Loucy (cell line): Measurements from ENCODE around the gene PDE10A.

Experiments used
- H2AFZ ChIP-seq: fragments of 200-600 bp; sonication (generic); 2 replicates; pipeline ENCODE4 v1.6.0; 2016; ENCODE audit warnings: antibody characterized with exemption, mild to moderate bottlenecking, low read length, moderate library complexity
- H3F3A ChIP-seq: fragments of 200-600 bp; 2 replicates; pipeline ENCODE4 v1.6.0; 2016; ENCODE audit warnings: antibody characterized with exemption, low read depth, mild to moderate bottlenecking
- H3K27me3 ChIP-seq: fragments of 200-600 bp; sonication (generic); 2 replicates; pipeline ENCODE4 v1.6.1; 2014; ENCODE audit warnings: low read length, mild to moderate bottlenecking; ENCODE audit not compliant: insufficient read depth, poor library complexity, severe bottlenecking
- H3K36me3 ChIP-seq: fragments of 200-600 bp; sonication (generic); 2 replicates; pipeline ENCODE4 v1.6.1; 2016; ENCODE audit warnings: low read length; ENCODE audit not compliant: insufficient read depth
- H3K4me1 ChIP-seq: fragments of 200-600 bp; sonication (generic); 2 replicates; pipeline ENCODE4 v1.5.1; 2014; ENCODE audit warnings: low read length, mild to moderate bottlenecking; ENCODE audit not compliant: insufficient read depth, poor library complexity, severe bottlenecking
- H3K4me2 ChIP-seq: fragments of 200-600 bp; sonication (generic); 2 replicates; pipeline ENCODE4 v1.6.0; 2014; ENCODE audit warnings: antibody characterized with exemption, low read length, low read depth, mild to moderate bottlenecking; ENCODE audit not compliant: poor library complexity, severe bottlenecking
- H3K4me3 ChIP-seq: fragments of 200-600 bp; sonication (generic); 2 replicates; pipeline ENCODE4 v1.5.1; 2014; ENCODE audit warnings: low read length, mild to moderate bottlenecking, mixed read lengths; ENCODE audit not compliant: poor library complexity, severe bottlenecking
- H3K79me2 ChIP-seq: fragments of 200-600 bp; sonication (generic); 2 replicates; pipeline ENCODE4 v1.6.1; 2014; ENCODE audit warnings: low read length; ENCODE audit not compliant: insufficient read depth
- H3K9ac ChIP-seq: fragments of 200-600 bp; sonication (generic); 2 replicates; pipeline ENCODE4 v1.6.0; 2014; ENCODE audit warnings: mild to moderate bottlenecking, low read depth, low read length, moderate library complexity; ENCODE audit not compliant: poor library complexity, severe bottlenecking
- H3K9me2 ChIP-seq: fragments of 200-600 bp; sonication (generic); replicated peaks from 2 replicates; pipeline ENCODE4 v1.6.1; 2016; ENCODE audit warnings: low read depth, low read length, mixed read lengths
- H3K9me3 ChIP-seq: fragments of 200-600 bp; sonication (generic); 2 replicates; pipeline ENCODE4 v1.6.1; 2014; ENCODE audit warnings: mild to moderate bottlenecking, antibody characterized with exemption, low read length, low read depth; ENCODE audit not compliant: insufficient read depth
- H4K20me1 ChIP-seq: fragments of 200-600 bp; sonication (generic); 2 replicates; pipeline ENCODE4 v1.6.0; 2014; ENCODE audit warnings: antibody characterized with exemption, low read length, mild to moderate bottlenecking; ENCODE audit not compliant: insufficient read depth, poor library complexity, severe bottlenecking
- CTCF ChIP-seq: fragments of 200-600 bp; sonication (generic); conservative IDR thresholded peaks from 2 replicates; pipeline ENCODE4 v1.5.1; 2014; ENCODE audit warnings: mild to moderate bottlenecking, antibody characterized with exemption, low read length
- EZH2phosphoT487 ChIP-seq: fragments of 200-600 bp; IDR thresholded peaks from 2 replicates; pipeline ENCODE4 v1.6.1; 2018; ENCODE audit warnings: antibody characterized with exemption, mild to moderate bottlenecking, moderate library complexity, borderline replicate concordance

Gene PDE10A

DNA sequence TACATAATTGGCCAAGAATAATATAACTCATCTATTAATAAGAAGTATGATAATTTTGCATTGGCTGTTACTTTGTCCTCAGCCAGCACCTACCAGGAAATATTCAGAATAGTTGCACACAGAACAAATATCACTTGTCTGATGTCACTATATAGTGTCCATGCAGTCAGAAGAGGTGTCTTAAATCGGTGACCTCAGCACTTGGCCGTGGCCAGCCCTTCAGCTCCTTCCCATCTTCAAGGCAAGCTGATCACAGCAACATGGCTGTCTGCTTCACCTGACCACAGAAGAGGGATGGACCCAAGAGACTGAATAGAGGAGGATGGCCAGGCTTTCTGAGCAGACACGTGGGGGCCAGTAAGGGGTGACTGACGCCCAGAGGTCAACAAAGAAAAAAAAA, 22.2 kb downstream of the PDE10A start:
- H3K4me3 ChIP-seq: no peak overlapping the region
- no peaks in the 10 kb centered on the region for H3K4me1 ChIP-seq
- no peak overlapping the region for H3K4me2 ChIP-seq
- no peaks in the 10 kb centered on the region for H3K36me3 ChIP-seq
- H3K9ac ChIP-seq: no peak overlapping the region
- no peaks in the 10 kb centered on the region for H4K20me1 ChIP-seq
- no peaks in the 10 kb centered on the region for H3K79me2 ChIP-seq
- no peaks in the 10 kb centered on the region for H3K27me3 ChIP-seq
- TF ChIP-seq CTCF (no peak), EZH2phosphoT487 (no peak)
- no peaks in the 10 kb centered on the region for H3K9me3 ChIP-seq
- no peak overlapping the region for H2AFZ ChIP-seq
- no peaks in the 10 kb centered on the region for H3K9me2 ChIP-seq
- no peaks in the 10 kb centered on the region for H3F3A ChIP-seq

DNA sequence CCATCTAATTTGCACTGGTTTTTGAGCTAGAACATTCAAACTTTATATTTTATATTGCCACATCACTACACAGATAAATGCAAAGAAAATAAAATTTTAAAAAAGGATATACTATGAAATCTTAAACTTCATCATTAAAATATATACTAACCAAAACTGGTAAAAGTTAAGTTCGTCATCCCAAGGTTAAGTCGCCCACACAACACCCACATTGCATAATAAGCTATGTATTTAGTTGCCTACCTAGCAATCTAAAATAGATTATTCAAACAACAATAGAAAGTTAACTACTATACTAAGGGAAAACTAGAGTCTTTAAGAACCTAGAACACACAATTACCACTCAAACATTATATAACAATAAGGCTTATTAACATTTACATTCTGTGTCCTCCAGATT, 24.5 kb downstream of the PDE10A start:
- Histone ChIP-seq H4K20me1 (no peaks in the 10 kb centered on the region), H3K36me3 (no peaks in the 10 kb centered on the region), H3K4me3 (no peak overlapping the region), H2AFZ (no peak overlapping the region), H3K9me2 (no peaks in the 10 kb centered on the region), H3K9ac (no peak overlapping the region), H3F3A (no peaks in the 10 kb centered on the region), H3K79me2 (no peaks in the 10 kb centered on the region), H3K27me3 (no peaks in the 10 kb centered on the region), H3K9me3 (no peaks in the 10 kb centered on the region), H3K4me1 (no peaks in the 10 kb centered on the region), H3K4me2 (no peak overlapping the region)
- TF ChIP-seq CTCF (no peak), EZH2phosphoT487 (no peak)

DNA sequence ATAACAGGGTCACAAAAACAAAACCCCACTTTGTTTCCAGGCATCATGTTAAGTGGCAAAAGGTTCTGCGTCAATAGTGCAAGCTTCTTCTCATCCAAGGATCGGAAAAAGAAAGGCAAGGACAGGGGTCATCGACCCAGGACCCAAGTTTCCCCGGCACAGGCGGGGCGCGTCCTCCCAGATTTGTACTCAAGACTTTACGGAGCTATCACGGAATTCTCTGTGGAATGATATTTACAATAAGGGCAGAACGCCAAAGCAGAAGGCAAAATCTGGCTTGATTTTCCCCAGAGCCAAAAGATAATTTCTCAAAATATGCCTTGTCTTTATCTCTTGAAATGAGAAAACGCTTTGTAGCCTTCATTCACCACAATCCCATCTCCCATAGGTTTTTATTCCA, 25.5 kb downstream of the PDE10A start:
- no peaks in the 10 kb centered on the region for H3K79me2 ChIP-seq
- no peak overlapping the region for H3K4me3 ChIP-seq
- TF ChIP-seq CTCF: no peak
- no peak for TF ChIP-seq EZH2phosphoT487
- no peaks in the 10 kb centered on the region for H3K4me1 ChIP-seq
- H3K9me3 ChIP-seq: no peaks in the 10 kb centered on the region
- H4K20me1 ChIP-seq: no peaks in the 10 kb centered on the region
- H2AFZ ChIP-seq: no peak overlapping the region
- no peaks in the 10 kb centered on the region for H3F3A ChIP-seq
- H3K27me3 ChIP-seq: no peaks in the 10 kb centered on the region
- no peaks in the 10 kb centered on the region for H3K36me3 ChIP-seq
- H3K4me2 ChIP-seq: no peak overlapping the region
- no peaks in the 10 kb centered on the region for H3K9me2 ChIP-seq
- H3K9ac ChIP-seq: no peak overlapping the region
